Glomerular endothelial cell (primary cell): ENCODE results near the gene BUB3. TPM values are rescaled to one million over a fixed set of nuclear protein-coding genes. Genes with fewer than 3 reads are reported as not detected.

ENCODE experiments used
- DNase-seq: peaks from one replicate; pipeline ENCODE4 v3.0.0-alpha.2; 2011; ENCODE audit warnings: low read depth, low spot score; ENCODE audit errors: extremely low read depth
- total RNA-seq: library from RNA; depleted of rRNA; stranded (reverse); fragments of >200 nt; gene quantifications from 2 replicates; pipeline ENCODE4 v1.2.3, GENCODE V29; 2015

BUB3 gene
- total RNA-seq, 1 donor from 2014 or later, result 132 TPM

GRCh38 chr10:123140983-123141390 lies 13.2 kb upstream of the BUB3 start:
- DNase-seq, result no peak

DNA sequence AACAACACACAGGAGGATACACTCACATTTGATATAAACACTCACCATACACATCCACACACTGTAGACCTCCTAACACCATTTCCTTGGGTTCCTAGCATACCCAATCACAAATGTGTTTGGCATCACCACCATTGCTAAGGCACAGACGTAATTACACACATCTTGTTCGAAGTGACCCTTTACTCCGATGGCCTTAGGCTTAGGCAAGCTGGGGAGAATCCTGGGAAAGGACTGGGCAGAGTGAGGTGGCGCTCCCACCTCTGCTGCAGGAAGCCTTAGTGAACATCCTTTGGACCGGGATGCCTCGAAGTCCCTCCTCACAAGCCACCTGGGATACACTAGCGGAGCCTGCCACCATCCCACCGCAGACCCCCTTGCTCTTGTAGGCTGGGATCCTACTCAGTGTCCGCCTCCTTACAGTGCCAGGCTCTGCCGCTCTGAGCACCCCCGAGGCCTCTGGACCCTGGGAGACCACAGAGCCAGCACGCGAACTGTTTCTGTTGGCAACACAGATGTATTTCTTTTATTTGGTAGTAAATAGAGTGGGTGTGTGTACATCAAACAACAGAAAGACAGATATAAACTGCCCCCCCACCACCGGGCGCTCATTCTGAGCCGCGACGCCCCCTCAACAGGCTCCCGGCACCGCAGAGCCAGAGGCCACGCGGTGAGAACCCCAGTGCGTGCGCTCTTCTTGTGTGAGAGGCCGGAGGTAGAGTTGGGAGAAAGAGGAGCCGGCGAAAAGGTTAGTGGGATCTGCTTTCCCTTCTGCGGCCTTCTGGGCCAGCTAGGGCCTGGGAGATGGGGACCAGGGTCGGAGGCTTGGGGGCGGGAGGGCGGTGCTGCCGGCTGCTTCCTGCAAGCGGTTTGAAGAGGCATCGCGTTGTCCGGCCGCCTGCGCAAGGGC lies 12.2 kb upstream of the BUB3 start:
- DNase-seq, result no peak

DNA sequence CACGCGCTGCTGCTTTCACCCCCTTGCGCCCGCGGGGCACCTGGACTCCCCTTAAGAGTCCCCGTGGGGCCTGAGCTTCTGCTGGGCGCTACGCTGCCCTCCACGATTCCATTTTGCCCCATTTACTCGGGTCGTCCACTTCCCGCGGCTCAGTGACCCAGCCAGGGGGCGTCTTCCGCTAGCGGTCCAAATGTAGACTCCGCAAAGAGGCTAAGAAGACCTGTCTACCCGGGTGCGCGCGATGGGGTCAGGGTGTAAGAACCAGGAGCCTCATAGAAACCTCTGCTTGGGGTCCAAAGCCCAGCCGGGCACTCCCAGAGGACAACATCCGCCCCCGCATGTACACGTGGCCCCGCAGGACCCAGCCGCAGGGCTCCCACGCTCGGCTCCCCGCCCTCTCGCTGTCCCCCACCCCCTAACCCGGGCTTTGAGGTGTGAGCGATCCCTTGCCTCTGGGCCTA lies 11.5 kb upstream of the BUB3 start:
- DNase-seq, result no peak

DNA sequence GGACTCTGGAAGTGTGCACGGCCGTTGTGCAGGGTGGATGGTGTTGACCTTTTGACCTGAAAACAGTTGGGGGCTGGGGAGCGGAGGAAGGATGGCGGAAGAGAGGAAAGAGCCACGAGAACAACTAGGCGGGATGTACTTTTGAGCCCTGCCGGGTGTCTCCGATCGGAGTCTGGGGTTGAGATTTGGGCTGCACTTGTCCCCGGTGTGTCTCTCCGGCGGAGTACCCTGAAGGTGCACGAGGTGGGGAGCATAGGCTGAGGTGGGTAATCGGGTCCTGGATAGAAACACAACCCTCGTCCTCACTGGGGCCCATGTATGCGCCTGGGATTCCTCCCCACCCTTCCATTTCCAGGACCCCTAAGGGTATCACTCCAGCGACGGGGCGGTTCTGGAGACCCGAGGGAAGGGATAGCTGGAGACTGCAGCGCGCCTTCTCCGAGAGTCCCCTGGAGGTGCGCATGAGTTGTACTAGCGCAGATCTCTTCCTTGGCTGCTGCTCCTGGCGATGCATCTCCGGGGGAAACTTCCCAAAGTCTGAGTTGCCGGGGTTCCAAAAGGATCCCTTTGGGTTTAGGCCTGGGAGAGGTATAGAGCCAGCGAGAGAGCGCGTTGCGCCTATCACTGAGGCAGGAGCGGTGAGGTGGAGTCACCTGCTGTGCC lies 10.9 kb upstream of the BUB3 start:
- DNase-seq, result no peak

- DNase-seq, result no peak
Measured at GRCh38 chr10:123143825-123144168, 10.4 kb upstream of the BUB3 start.

DNA sequence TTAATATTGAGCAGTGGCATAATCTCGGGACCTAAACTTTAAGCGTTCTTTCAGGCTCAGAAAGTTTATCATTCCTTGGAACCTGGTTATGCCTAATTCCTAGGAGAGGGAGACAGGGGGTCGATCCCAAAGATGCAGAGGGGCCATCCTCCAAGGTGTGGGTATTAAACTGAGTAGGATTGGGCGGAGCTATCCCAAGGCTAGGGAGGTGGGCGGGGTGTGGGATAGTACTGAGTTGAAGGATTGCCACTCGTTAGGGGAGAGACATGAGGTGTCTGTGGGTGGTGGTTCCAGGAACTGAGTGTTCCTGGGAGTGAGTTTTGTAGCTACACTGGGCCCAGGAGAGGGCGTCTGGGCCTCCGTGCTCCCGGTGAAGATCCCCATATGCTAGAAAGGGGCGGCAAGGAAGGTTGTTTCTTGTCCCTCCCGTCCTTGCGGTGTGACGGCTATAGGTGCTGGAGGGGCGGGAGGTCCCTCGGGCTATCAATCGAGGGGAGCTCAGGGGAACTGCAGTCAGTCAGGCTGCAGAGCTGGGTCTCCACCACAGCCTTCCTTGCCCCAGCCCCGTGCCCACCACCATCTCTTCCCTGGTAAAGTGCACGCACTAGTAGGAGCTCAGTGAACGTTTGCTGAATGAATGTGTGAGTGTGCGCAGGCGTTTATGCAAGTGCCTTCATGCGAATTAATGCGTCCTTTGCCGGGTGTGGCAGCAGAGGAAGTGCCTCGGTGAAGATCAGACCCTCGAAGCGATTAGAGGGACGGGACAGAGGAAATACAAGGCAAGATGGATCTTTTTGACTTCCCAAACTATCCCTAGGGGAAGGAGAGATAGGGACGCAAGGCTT lies 9.3 kb upstream of the BUB3 start:
- DNase-seq, result no peak

DNA sequence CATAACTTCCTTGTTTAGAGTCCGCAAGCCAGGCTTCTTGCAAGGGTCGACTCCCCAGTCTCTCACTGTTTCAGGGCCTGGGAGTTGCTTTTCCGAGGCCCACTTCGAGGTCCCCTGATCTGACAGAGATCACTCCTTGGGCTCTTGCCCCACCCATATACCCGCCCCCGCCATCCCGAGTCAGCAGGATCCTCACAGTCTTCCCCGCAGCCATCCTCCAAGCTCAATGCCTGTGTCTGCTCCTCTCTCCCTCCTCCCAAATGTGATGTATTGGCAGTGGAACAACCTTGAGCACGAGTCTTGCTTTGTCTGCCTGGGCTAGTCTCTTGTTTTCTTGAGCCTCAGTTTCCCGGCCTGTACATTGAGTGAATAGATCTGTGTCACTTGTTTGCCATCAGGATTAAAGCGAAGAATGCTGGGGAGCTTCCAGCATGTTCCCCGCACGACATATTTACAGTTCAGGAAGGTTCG lies 8.6 kb upstream of the BUB3 start:
- no peak for DNase-seq

DNA sequence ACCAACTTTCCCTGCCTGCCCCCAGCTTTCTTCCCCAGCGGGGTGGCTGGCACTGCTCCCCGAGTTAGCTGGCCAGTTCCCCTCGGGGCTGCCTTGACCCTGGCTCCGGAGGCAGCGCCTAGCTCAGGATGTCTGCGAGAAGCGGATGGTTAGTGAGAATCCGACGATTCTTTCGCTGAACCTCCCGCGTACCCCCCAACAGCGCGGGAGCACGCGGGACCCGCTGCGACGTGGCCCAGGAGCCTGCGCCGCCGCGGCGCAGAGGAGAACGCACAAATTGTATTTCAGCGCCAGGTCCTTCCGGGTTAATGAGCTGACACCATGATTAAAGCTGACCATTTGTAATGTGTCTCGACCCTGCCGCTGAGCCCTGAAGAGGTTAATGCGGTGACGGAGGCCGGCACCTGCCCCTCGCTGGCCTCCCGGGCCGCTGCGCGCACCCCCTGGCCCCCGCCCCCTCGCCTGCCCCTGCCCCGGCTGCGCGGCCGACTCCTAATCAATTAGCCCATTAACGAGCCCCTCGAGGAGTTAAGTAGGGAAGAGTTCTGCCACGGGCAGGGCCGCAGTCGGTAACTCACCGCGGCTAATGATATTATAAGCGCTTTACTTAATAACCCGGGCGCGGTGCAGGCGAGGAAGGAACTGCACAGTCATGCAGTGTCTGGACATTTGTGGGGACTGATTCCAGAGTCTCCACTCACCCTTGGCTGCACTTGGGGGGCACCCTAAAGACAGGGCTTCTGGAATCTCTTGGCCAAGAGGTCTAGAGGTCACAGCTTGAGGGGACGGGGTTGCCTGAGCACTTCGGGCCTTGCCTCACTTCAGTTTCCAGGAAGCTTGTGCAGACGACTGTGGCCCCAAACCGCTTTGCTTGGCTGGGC lies 7.9 kb upstream of the BUB3 start:
- no peak for DNase-seq

DNA sequence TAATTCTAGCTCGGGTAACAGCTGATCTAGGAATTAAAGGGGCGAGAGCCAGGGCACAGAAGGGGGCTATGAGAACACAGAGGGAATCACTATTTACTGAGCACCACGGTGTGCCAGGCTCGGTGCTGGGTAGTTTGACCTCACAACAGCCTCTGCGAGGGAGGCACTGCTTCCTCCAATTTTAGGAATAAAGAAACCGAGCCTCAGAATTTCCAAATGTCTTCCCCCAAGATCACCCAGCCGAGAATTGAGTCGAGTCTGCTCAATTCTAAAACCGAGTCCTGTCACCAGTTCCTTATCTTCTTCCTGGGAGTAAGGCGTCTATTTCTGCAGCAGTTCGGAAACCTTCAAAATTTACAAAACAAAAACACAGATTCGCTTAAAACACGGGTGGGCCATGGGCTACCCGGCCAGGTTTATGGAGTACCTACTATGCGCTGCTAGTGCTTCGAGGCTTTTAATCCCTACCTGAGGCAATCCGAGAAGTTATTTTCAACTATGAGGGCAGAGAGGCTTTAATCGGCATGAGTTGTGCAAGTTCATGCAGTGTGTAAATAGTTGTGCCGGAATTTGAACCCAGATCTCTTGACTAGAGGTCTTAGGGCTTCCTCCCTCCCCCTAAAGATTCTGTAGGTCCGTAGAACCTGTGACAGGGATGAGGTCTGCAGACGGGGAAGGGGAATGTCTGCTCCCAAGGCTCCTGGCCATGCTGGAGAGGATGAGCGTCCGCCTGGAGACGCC lies 7.1 kb upstream of the BUB3 start:
- DNase-seq, result no peak

DNA sequence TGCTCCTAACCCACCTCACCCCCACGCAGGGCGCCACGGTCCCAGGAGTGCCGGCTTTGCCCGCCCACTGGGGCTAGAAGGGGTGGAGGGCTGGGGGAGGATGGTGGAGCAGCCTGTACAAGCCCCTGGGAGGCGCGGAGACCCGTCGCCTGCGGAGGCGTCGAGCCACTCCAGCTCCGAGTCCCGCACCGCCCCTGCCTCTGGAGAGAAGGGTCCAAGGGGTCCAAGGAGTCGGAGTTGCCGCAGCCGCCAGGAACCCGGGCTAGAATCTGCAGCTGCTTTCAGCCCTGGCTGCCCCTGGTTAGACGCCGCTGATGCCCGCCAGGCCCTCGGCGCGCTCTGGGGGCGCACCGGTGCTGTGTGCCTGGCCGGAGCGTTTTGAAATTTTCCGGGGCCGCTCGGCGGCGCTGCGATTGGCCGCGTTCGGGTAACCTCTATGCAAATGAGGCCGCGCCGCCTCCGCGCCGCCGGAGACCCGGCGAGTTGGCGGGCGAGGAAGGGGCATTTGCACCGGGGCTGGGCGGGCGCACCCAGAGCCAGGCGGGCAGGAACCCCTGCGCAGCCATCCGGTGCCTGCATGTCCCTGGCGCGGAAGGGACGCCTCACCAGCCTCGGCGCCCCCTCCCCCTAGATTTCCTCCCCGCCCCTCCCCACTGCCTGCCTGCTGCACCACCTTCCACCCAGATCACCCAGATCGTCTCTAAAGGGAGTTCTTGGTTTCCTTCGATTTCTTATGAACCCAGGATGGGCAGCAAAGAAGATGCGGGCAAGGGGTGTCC lies 6.4 kb upstream of the BUB3 start, which contains the start of gene HMX2:
HMX2 (plus strand) TSS at position 502 of the 779 bp plus-strand sequence; CDS start at position 745, 243 bp downstream.
- DNase-seq, result no peak

DNA sequence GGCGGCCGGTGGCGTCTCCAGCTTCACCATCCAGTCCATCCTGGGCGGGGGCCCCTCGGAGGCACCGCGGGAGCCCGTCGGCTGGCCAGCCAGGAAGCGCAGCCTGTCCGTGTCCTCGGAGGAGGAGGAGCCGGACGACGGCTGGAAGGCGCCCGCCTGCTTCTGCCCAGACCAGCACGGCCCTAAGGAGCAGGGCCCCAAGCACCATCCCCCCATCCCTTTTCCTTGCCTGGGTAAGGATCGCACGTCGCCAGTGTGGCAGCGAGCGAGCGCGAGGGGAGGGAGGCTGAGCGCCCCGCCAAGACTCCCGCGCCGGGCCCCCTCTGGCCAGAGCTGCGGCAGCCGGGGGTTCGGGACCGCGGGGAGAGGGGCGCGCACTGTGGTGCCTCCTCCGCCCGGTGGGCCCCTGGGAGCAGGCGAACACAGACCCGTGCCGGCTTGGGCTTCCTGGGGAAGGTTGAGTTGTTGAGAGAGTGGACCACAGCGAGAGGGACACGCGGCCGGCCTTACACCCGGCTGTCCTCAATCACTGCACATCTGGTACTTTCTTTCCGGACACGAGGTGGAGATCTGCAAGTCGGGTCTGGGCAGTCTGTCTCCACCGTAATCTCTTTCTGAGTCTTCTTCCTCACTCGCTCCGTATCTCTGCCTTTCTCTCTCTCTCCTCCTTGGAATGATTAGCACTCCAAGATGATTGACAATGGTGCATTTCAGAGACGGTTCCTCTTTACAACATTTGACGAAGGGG lies 5.6 kb upstream of the BUB3 start:
- DNase-seq, result no peak

- no peak for DNase-seq
Measured at GRCh38 chr10:123149162-123149567, 5.0 kb upstream of the BUB3 start.

GRCh38 chr10:123149568-123150270 lies 4.5 kb upstream of the BUB3 start:
- no peak for DNase-seq

DNA sequence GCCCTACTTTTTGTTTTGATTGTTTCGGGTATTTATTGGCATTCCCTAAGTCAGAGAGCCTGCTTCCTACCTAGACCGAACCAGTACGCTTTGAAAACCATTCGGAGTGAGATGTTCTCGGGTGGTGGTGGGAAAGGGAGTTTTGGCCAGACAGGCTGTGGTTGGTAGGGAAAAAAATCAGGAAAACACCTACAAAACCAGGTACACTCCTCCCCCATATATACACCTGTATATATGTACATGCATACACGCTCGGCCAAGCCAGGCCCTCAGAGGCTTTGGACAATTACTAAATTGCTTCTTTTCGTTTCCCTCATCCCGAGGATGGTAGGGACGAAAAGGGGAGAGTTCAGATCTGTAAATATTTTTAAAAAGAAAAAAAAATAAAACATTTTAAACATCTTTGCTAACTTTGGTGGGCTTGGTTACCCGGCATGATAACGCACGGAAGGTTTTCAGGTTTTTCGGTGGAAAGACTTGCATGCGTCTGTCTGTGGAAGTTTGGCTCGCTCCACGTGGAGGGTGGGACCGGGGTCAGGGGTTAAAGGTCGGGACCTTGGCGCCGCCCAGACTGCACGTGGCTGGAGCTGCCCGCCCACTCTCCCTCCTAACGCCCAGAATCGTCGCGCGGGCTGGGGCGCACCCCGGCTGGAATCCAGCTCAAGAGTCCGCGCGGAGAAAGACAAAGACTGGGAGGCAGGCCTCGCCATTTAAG lies 3.8 kb upstream of the BUB3 start:
- DNase-seq, result no peak

DNA sequence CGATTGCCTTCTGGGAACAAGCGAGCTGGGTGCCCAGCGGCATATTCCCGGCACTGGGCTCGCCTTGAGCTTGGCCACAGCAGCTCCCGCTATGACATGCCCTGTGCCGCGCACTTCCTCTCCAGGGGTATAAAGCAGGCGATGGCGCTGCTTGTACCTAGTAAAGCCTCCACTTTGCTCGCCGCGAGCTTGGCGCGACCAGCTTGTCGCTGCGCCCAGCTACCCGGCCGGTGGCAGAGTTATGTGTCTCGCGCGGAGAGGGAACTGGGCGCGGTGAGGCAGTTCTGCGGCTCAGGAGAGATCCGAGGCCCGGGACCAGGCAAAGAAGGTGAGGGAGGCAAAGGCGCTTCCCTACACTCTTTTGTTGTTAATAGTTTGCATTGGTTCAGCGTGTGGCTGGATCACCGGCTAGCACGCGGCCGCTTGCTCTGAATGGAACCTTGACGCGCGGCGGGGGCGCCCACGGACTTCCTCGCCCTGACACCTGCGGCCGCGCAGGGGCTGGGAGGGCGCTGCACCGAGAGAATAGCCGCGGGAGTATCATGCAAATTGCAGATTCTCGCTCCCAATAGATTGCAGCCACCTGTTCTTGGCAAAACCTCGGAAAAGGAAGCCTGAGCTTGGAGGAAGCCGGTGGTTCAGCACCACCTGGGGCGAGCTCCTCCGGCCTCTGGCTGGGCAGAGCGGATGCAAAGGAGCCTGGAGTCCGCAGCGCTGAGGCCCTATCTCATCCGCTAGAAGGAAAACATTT lies 3.0 kb upstream of the BUB3 start:
- no peak for DNase-seq

GRCh38 chr10:123151737-123152135 lies 2.5 kb upstream of the BUB3 start:
- no peak for DNase-seq
